Right renal cortex interstitium (tissue), 3 donors: ENCODE data around the gene UTP14A. TPM values are rescaled to one million over a fixed set of nuclear protein-coding genes. Genes with fewer than 3 reads are reported as not detected.

ENCODE experiments used
- polyA plus RNA-seq, 3 donors: library from polyadenylated mRNA; unstranded; fragments of 120-200 nt; gene quantifications; one replicate each; pipeline ENCODE4 v1.2.1, GENCODE V29; 2013; ENCODE audit not compliant: insufficient read length in 3 of 3

The UTP14A gene
- polyA plus RNA-seq, 3 donors, result 26.2 to 30.8 (median 29.3) TPM

Other genes starting within 250 kb of the UTP14A start
- gene XPNPEP2, start 167.2 kb upstream of the UTP14A start, polyA plus RNA-seq, result 100 to 1,000 TPM in 1 of 3 donors, 10 to 100 TPM in 2; 53.7 to 101 (median 56.2) TPM
- 1 to 10 TPM; 1.7 to 2.0 (median 2.0) TPM for gene SASH3, start 126.2 kb upstream of the UTP14A start, polyA plus RNA-seq
- gene ZDHHC9, start 62.3 kb upstream of the UTP14A start, polyA plus RNA-seq, result 10 to 100 TPM; 42.1 to 45.8 (median 44.3) TPM
- gene BCORL1, start 76.5 kb downstream of the UTP14A start, polyA plus RNA-seq, result 10 to 100 TPM; 12.9 to 17.5 (median 14.7) TPM
- 10 to 100 TPM; 11.1 to 12.2 (median 11.8) TPM for gene ELF4, start 204.3 kb downstream of the UTP14A start, polyA plus RNA-seq